HG02981 (cell line): ENCODE data around the gene KCNA4.
A peak's percentile ranks its signal among the peaks of the same experiment; 100 is the strongest.
"Not testable (repeated sequence)": the region's sequence is repeated elsewhere in the genome, so short reads cannot be mapped to it uniquely, and the experiment has no call there.

Experiments
- ATAC-seq: cut with Tn5 transposase; IDR thresholded peaks from one replicate; pipeline ENCODE4 v1.9.1; 2021; ENCODE audit warnings: mild to moderate bottlenecking, moderate library complexity; ENCODE audit not compliant: unreplicated experiment

KCNA4 gene

GRCh38 chr11:30000986-30001750 is 15.7 kb downstream of the KCNA4 start:
- no peak for ATAC-seq

GRCh38 chr11:29996016-29996415 is 20.8 kb downstream of the KCNA4 start:
- peak; percentile 64 for ATAC-seq

- no peak for ATAC-seq
Measured at GRCh38 chr11:29989174-29989970, 27.5 kb downstream of the KCNA4 start.

- no peak for ATAC-seq
Measured at GRCh38 chr11:29985248-29985647, 31.6 kb downstream of the KCNA4 start.

- ATAC-seq, result no peak
Measured at GRCh38 chr11:29984544-29984943, 32.3 kb downstream of the KCNA4 start.

GRCh38 chr11:29978549-29978948 is 38.3 kb downstream of the KCNA4 start:
- ATAC-seq, result no peak

GRCh38 chr11:29975580-29975979 is 41.2 kb downstream of the KCNA4 start:
- ATAC-seq, result not testable (repeated sequence)

- no peak for ATAC-seq
Measured at GRCh38 chr11:29963796-29964195, 53.0 kb downstream of the KCNA4 start.

GRCh38 chr11:29963036-29963435 is 53.8 kb downstream of the KCNA4 start:
- no peak for ATAC-seq

GRCh38 chr11:29962243-29962642 is 54.6 kb downstream of the KCNA4 start:
- peak; percentile 61 for ATAC-seq
